Adipose tissue (tissue), 3 donors: ENCODE measurements around the gene THSD1. TPM values are rescaled to one million over a fixed set of nuclear protein-coding genes. Genes with fewer than 3 reads are reported as not detected.
"Not testable (repeated sequence)": the region's sequence is repeated elsewhere in the genome, so short reads cannot be mapped to it uniquely, and the experiment has no call there.

Experiments used
- H3K27ac ChIP-seq: one replicate; pipeline ENCODE4 v1.5.1; 2013; ENCODE audit warnings: low read depth, low read length
- WGBS, 3 donors: extraction: QIAGEN DNeasy Blood & Tissue Kit; methylation state at CpG; one replicate each; pipeline ENCODE4 v1.1.7; 2013; 5-methylcytosine and 5-hydroxymethylcytosine counted together
- polyA plus RNA-seq, 3 donors: library from polyadenylated mRNA; stranded (reverse); fragments of 200-250 nt; gene quantifications; one replicate each; pipeline ENCODE4 v1.2.3, GENCODE V29; 2013
- donor health status: healthy with polysubstance abuse.
- donor health status: Bipolar disorder and iron deficiency.
- donor health status: healthy.

THSD1 gene
- polyA plus RNA-seq, 3 donors, result 1.3 to 5.1 (median 4.4) TPM

DNA sequence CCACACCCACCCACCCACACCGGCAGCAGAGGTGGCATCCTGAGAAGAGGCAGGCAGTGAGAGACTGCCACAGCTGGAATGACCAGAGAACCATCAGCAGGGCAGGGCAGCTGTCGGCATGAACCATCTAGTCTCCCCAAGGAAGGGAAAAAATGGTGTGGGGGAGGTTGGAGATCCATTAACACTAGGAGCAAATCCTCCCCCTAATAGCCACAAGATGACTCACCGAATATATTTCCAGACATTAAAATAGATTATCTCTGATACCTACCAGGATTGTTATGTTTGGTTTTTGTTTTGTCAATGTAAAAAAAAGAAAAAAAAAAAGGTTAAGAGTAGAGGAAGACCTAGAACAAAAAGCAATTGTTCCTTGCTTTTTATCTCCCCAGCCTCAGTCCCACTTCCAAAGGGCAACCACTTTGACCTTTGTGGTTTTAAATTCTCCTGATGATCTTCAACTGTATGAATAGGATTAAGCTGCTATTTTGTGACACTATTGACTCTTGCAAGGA is 34.2 kb downstream of the THSD1 start:
- 39 to 54% (median 45%) methylated on average over 3 of the region's 3 CpGs for WGBS, 3 donors
- no peak overlapping the region for H3K27ac ChIP-seq

DNA sequence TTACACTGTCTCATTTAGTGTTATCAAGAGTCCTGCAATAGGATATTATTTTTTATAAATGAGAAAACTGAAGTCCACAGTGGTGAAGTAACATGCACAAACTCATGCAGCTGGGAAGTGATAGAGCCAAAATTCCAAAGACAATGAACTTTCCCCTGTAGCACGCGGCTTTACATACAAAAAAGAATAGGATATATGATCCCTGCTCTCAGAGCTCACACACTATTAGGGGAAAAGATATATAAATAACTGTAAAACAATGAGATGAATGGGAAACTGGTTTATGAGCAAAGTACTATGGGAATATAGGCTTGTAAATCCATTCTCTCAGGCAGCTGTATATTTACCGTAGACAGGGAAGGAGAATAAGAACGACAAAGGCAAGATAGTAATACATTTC is 39.7 kb downstream of the THSD1 start:
- H3K27ac ChIP-seq, result no peak overlapping the region
- WGBS, 3 donors, result 74 to 85% (median 80%) methylated on average over 4 of the region's 4 CpGs

DNA sequence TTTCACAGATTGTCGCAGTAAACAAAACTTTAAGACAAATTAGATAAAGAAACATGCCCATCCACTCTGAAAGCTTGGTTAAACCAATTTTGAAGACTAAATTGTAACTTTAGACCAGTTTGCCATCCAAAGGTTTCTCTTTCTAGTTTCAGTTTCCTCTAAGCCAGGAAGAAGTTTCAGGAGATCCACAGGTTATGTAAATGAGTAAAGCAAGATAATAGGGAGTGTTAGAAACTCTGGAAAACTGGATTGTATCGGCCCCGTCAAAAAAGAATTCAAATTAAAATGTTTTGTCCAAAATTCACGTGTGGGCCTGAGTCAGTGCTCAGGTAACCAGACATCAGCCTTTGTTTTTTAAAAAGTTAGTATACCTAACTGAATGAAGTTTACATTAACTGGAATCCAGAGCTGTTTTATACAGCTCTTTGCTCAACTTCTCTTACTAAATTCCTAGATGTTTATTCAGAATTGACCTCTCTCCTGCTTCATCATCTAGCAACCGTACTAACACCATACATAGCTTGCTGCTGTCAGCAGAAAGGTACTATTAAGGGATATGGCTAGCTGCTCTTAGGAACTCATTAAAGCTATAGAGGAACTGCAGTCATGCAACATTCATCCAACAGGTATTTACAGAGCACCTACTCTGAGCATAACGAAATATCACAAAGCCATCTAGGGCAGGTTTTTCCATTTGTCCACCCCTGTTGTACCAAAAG is 43.6 kb downstream of the THSD1 start:
- H3K27ac ChIP-seq, result not testable (repeated sequence)
- WGBS, 3 donors, result 83 to 89% (median 88%) methylated on average over 5 of the region's 6 CpGs

DNA sequence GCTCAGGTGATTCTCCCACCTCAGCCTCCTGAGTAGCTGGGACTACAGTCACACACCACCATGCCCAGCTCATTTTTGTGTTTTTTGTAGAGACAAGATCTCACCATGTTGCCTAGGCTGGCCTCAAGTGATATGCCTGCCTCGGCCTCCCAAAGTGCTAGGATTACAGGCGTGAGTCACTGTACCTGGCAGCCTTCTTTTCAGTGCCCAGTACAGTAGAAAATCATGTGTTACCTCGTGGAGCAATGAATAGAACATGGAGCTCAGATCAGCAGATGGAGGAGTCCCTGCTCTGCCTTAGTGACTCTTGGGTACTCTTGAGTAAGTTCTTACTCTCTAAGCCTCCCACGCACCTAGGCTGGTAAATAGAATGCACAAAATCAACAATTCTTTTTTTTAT is 44.7 kb downstream of the THSD1 start:
- WGBS, 3 donors, result 82 to 95% (median 94%) methylated on average over 4 of the region's 4 CpGs
- H3K27ac ChIP-seq, result no peak overlapping the region

DNA sequence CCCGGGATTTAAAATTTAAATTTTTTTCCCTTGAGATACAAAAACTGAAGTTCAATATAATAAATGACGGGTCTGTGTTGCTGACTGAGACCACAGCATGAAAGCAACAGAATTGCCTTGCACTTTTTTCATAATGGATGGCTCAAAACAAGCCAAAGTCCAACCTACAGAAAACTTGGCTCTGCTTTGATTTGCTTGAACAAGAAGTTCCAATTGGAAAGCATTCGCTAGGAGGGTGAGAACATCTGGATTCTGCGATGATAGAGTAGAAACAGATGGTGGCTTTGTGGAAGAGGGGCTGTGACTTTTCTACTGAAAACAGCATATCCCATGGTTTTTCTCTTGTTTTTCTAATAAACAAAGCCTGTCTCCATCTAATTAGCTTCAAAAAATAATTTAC is 46.4 kb downstream of the THSD1 start:
- H3K27ac ChIP-seq, result no peak overlapping the region
- 48 to 67% (median 57%) methylated on average over 4 of the region's 4 CpGs for WGBS, 3 donors

DNA sequence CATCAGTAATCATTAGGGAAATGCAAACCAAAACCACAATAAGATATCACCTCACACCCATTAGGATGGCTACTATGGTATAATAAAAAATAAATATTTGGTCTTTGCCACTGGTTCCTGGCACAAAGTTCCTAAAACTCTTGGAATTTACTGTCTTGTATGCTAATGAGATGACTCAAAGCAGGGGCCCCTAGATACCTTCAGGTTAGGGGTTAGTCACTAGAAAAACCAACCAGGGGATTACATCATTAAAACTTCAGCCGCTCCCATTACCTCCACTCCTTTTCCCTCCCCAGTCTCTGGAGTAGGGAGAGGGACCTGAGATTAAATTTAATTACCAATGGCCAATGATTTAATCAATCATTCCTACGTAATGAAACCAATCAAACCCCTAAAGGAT is 49.6 kb downstream of the THSD1 start:
- no peak overlapping the region for H3K27ac ChIP-seq
- WGBS, 3 donors, result 81 to 93% (median 93%) methylated on average over 2 of the region's 2 CpGs

DNA sequence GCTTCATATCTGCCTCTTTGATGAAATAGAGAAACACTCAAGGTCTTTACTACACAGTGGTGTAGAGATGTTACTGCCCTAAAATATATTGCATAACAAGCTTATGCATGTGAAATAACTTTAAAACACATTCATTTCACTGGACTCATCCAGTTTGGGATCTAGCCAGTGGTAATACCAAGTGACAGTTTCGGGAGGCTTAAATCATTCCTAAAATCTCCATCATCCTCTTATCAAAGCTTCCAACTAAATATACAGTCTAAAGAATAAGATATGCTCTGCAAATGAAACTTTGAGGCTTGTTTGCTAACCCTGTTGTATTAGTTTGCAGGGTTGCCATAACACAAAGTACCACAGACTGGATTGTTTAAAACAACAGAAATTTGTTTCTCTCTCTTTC is 52.8 kb downstream of the THSD1 start:
- H3K27ac ChIP-seq, result no peak overlapping the region
- WGBS, 3 donors, result 51 to 57% (median 52%) methylated on average over 1 of the region's 1 CpG

DNA sequence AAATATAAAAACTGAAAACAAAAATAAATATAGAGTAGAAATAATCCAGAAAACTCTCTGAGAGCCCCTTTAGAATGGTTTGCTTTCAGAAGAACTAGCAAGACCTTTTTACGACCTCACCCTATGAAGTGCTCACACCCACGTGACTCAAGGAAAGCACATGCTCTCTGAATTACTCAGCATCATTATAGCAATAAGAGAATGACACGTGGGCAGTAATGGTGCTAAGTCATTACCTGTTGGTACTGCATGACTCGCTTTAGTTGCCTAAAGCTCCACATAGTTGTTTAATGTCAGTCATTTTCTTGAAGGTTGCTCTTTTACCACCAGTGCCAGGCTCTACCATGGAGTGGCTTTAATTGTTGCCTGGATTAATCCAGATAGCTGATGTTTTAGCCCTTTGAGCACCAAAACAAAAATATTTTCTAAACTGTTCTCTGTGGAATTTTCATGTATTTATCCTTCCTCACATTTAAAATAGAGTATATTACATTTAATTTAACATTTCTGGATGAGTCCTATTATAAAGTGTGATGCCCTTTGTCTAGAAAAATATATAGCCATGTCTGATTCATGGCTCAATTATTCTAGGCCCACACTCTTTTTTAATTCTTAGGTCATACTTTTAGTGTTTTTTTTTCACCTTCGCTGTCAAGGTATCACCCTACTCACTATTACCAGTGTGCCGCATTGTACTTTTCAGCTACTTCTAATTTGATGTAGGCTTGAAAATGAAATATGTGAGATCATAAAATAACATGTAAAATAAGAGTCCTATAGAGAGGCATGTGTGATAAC is 56.8 kb downstream of the THSD1 start:
- no peak overlapping the region for H3K27ac ChIP-seq
- WGBS, 3 donors, result 69 to 79% (median 74%) methylated on average over 6 of the region's 6 CpGs

DNA sequence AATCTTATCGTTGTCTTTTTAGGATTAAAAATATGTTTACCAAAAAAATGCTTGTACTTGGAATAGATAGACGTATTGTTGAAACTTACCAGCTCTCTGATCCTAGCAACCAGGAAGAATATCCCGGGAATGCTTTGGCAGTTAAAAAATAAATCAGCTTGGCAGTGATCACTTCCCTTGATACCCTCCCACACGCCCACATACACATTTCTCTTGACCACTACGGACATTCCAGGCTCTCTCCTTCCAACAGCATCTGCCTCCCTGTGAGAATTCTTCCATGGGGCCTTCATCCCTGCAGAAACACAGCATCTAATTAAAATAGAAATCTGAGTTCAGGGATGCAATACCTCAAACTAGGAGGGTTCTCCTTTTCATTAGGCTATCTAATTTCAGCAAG is 57.9 kb downstream of the THSD1 start:
- WGBS, 3 donors, result 39 to 43% (median 43%) methylated on average over 5 of the region's 5 CpGs
- H3K27ac ChIP-seq, result no peak overlapping the region

DNA sequence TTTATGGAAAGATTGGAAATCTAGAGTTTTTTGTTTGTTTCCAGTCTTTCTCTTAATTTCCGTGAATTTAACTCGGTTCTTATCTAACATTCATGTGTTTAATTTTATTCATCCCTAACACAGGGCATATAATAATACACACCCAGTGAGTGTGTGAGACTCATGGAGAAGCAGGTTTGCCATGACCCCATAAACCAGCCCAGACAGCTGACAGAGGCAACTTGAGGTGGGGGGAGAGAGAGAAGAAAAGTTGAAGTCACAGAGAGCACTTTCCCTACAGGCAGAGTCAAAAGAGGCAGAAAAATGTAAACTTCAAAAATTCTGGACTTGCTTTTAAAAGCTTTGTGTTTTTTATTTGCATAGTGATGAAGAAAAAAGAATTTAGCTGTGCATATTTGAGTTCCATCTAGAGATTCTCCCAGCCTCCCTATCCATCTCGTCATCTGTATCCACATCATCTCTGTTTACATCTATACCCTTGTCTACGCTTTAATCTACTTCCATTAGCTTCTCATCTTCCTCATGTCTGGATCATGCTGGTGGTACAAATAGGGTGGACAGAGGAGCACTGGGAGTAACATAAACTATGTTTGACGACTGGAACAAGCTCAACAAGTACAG is 60.2 kb downstream of the THSD1 start:
- H3K27ac ChIP-seq, result no peak overlapping the region
- 60 to 86% (median 85%) methylated on average over 5 of the region's 5 CpGs for WGBS, 3 donors

DNA sequence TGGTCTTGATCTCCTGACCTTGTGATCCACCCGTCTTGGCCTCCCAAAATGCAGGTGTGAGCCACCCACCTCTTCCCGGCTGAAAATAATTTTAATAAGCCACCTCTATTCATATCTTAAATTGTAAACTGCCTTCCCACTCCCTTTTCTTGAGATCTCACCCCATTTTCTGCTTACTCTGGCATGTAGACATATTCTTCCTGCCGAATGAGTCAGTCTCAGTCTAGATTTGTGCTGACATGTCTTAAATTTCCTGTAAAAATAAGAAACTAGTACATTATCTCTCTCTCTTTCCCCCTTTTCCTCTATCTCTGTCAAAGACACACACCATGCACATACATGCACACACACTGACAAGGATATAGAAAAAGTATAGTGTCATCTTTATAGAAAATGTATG is 60.9 kb downstream of the THSD1 start:
- no peak overlapping the region for H3K27ac ChIP-seq
- WGBS, 3 donors, result 68 to 72% (median 70%) methylated on average over 3 of the region's 3 CpGs

DNA sequence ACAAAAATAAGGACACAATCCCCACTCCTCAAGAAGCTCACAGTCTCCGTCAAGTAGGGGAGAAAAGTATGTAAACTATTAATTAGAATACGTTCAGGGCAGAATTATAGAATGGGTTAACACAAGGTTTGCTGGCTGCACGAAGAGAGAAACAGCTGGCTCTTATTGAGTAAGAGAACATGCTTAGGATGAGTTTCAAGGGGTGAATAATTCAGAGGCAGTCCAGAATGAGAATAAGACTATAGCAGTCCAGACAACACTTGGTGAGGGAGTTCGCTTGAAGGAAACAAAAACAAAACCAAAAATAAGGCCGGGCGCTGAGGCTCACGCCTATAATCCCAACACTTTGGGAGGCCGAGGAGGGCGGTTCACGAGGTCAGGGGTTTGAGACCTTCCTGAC is 61.9 kb downstream of the THSD1 start:
- no peak overlapping the region for H3K27ac ChIP-seq
- WGBS, 3 donors, result 73 to 78% (median 76%) methylated on average over 10 of the region's 10 CpGs

DNA sequence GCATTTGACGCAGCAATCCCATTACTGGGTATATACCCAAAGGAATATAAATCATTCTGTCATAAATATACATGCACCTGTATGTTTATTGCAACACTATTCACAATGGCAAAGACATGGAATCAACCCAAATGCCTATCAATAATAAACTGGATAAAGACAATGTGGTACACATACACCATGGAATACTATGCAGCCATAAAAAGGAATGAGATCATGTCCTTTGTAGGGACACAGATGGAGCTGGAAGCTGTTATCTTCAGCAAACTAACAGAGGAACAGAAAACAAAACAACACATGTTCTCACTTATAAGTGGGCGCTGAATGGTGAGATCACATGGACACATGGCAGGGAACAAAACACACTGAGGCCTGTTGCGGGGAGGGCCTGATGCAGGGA is 63.8 kb downstream of the THSD1 start:
- not testable (repeated sequence) for H3K27ac ChIP-seq
- WGBS, 3 donors, result 94 to 97% (median 96%) methylated on average over 3 of the region's 3 CpGs

DNA sequence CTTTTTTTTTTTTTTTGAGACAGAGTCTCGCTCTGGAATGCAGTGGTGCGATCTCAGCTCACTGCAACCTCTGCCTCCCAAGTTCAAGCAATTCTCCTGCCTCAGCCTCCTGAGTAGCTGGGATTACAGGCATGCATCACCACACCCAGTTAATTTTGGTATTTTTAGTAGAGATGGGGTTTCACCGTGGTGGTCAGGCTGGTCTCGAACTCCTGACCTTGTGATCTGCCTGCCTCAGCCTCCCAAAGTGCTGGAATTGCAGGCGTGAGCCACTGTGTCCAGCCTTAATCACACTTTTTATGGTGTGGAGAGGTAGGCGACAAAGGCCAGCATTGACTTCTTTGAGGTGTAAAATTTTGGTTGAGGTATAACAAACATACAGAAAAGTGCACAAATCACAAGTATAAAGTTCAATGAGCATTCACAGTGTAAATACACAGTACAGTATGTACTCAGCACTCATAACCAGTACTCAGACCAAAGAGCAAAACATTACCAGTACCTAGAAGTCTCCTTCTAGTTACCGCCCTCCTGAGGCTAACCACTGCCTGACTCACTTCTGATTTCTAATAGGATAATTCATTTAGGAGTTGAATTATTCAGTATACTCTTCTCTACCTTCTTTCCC is 68.0 kb downstream of the THSD1 start:
- not testable (repeated sequence) for H3K27ac ChIP-seq
- 80 to 88% (median 83%) methylated on average over 7 of the region's 7 CpGs for WGBS, 3 donors

DNA sequence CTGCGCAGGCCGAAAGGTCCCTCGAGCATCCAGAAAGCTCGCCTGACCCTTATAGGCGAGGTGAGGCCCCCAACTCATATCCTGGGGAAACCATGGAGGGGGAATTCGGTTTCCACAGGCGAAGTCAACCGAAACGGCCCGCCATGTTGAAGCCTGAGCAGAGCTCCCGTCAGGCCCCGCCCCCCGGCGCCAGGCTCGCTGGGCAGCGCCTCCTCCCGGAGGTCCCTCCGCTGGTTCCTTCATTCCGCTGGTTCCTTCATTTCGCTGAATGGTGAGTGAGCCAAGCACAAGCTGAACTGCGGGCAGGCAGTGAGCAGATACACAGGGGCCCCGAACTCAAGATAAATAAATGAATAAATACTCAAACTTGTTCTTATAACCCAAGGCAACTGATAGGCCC is 71.9 kb downstream of the THSD1 start:
- not testable (repeated sequence) for H3K27ac ChIP-seq
- WGBS, 3 donors, result no CpG with 5 or more reads among the region's 22 CpGs

DNA sequence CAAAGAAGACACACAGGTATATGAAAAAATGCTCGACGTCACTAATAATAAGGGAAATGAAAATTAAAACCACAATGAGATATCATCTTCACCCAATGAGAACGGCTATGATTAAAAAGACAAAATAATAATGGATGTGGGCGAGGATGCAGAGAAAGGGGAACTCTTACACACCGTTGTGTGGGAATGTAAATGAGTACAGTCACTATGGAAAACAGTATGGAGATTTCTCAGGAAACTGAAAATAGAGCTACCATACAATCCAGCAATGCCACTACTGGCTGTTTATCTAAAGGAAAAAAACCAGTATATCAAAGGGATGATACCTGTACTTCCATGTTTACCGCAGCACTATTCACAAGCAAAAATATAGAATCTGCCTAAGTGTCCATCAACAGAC is 74.1 kb downstream of the THSD1 start:
- WGBS, 3 donors, result 87 to 88% (median 88%) methylated on average over 3 of the region's 6 CpGs
- not testable (repeated sequence) for H3K27ac ChIP-seq
